Body of pancreas (tissue), 4 donors: ENCODE results near the gene FKBP10.

ENCODE experiments used
- CTCF ChIP-seq, 7 experiments: fragments of 450-650 bp in 4 of 7; fragments of 200-600 bp in 3 of 7; sonication (generic) in 3 of 7; IDR thresholded peaks; one replicate each; pipeline ENCODE4 v1.5.1; 2016 to 2019; ENCODE audit warnings: antibody characterized with exemption in 7 of 7
- POLR2A ChIP-seq, 3 donors: fragments of 450-650 bp; IDR thresholded peaks; one replicate each; pipeline ENCODE4 v1.6.1; 2016; ENCODE audit warnings: antibody characterized with exemption in 3 of 3, mild to moderate bottlenecking in 2 of 3

- TF ChIP-seq CTCF (IDR thresholded peaks at IDR 0.05), result no peak
- no peak for TF ChIP-seq POLR2A (IDR thresholded peaks at IDR 0.05)
These were observed 59.0 kb downstream of the FKBP10 start for GRCh38 chr17:41871789-41872188.
